Activated CD8-positive, alpha-beta T cell treated with anti-CD3 and anti-CD28 coated beads for 36 hours (primary cell): ENCODE results near the gene MT1M. TPM values are rescaled to one million over a fixed set of nuclear protein-coding genes. Genes with fewer than 3 reads are reported as not detected.

Source experiments
- ATAC-seq: fragments of 200-7000 bp; cut with Tn5 transposase; one replicate; pipeline ENCODE4 v1.10.0; 2021; ENCODE audit warnings: mild to moderate bottlenecking, moderate library complexity
- CTCF ChIA-PET: fragments of 350-600 bp; sonication (Branson Sonifier 250); formaldehyde crosslinking; loops from one replicate; lab custom pipeline; 2021; ENCODE audit warnings: antibody characterized with exemption; lab: Charles Lee
- POLR2A ChIA-PET: fragments of 350-600 bp; sonication (Branson Sonifier 250); formaldehyde crosslinking; loops from one replicate; lab custom pipeline; 2021; ENCODE audit warnings: antibody characterized with exemption; lab: Charles Lee
- DNase-seq: peaks from one replicate; pipeline ENCODE4 v3.0.0-alpha.2; 2020
- H3K27ac Mint-ChIP-seq: one replicate; pipeline ENCODE4 v1.8.0; 2021; ENCODE audit warnings: mild to moderate bottlenecking, mixed read lengths
- H3K27me3 Mint-ChIP-seq: one replicate; pipeline ENCODE4 v1.8.0; 2021; ENCODE audit warnings: mixed read lengths
- H3K36me3 Mint-ChIP-seq: one replicate; pipeline ENCODE4 v1.8.0; 2021; ENCODE audit warnings: low read depth, mixed read lengths
- H3K4me1 Mint-ChIP-seq: one replicate; pipeline ENCODE4 v1.8.0; 2021; ENCODE audit warnings: low read depth, mixed read lengths
- H3K4me3 Mint-ChIP-seq: one replicate; pipeline ENCODE4 v1.8.0; 2021; ENCODE audit warnings: mild to moderate bottlenecking, moderate library complexity, mixed read lengths
- H3K9me3 Mint-ChIP-seq: one replicate; pipeline ENCODE4 v1.8.0; 2021; ENCODE audit warnings: mixed read lengths
- intact Hi-C: fragments of 100-400 bp; cut with micrococcal nuclease; formaldehyde crosslinking; loops from one replicate; pipeline ENCODE4 v1.10.0; 2022
- total RNA-seq, 2 experiments: library from RNA; stranded (reverse); gene quantifications; one replicate each; pipeline ENCODE4 v1.2.3, GENCODE V29; 2021
- TF ChIP-seq, protein P1 (sequence below): fragments of 200-600 bp; IDR thresholded peaks from one replicate; pipeline ENCODE4 v1.8.0; 2022; ENCODE audit warnings: antibody characterized with exemption, mild to moderate bottlenecking

Gene MT1M
- total RNA-seq, 2 experiments from 2014 or later: not detected

DNA sequence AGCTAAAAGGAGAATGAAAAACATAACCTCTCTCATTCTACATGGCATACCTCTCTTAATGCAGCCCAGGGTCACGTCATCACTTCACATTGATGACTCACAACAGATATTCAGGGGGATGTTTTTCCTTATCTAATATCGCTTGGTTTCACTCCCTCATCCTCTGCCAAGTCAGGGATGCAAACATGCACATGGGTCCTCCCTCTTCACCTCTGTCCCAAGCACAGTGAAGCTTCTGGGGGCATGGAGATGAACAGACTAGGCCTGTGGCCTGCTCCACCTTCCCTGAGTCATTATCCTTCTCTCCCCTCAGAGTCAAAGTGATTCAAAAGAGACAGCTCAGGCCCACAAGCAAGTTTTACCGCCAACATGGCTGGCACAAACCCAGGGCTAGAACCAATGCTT lies 26.4 kb upstream of the MT1M start:
- H3K27ac Mint-ChIP-seq: peak overlapping the region; percentile 13
- peaks cover 2% of the 10 kb centered on the region for H3K36me3 Mint-ChIP-seq
- TF ChIP-seq, protein P1, sequence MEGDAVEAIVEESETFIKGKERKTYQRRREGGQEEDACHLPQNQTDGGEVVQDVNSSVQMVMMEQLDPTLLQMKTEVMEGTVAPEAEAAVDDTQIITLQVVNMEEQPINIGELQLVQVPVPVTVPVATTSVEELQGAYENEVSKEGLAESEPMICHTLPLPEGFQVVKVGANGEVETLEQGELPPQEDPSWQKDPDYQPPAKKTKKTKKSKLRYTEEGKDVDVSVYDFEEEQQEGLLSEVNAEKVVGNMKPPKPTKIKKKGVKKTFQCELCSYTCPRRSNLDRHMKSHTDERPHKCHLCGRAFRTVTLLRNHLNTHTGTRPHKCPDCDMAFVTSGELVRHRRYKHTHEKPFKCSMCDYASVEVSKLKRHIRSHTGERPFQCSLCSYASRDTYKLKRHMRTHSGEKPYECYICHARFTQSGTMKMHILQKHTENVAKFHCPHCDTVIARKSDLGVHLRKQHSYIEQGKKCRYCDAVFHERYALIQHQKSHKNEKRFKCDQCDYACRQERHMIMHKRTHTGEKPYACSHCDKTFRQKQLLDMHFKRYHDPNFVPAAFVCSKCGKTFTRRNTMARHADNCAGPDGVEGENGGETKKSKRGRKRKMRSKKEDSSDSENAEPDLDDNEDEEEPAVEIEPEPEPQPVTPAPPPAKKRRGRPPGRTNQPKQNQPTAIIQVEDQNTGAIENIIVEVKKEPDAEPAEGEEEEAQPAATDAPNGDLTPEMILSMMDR: no peak
- ATAC-seq (no peak), DNase-seq (peak; percentile 42)
- ChIA-PET CTCF (interaction anchor here (1.0 to 6.3 kb wide), 6 partner anchors 18 to 95 kb away, joined by 3 to 47 read pairs (median 4); no protein-coding TSS in a partner anchor), POLR2A (interaction anchor here (0.7 to 1.4 kb wide), 3 partner anchors 9 to 78 kb away, joined by 3 to 4 read pairs (median 3); no protein-coding TSS in a partner anchor)
- H3K9me3 Mint-ChIP-seq: no peaks in the 10 kb centered on the region
- intact Hi-C loops: no loop called here
- peaks cover 41% of the 10 kb centered on the region for H3K4me1 Mint-ChIP-seq
- H3K4me3 Mint-ChIP-seq: no peak overlapping the region
- peaks cover under 1% of the 10 kb centered on the region for H3K27me3 Mint-ChIP-seq

- Mint-ChIP-seq H3K4me3 (no peak overlapping the region), H3K36me3 (peaks cover 2% of the 10 kb centered on the region), H3K9me3 (no peaks in the 10 kb centered on the region), H3K4me1 (peaks cover 46% of the 10 kb centered on the region), H3K27ac (peak overlapping the region; percentile 88), H3K27me3 (no peaks in the 10 kb centered on the region)
- intact Hi-C loops: no loop called here
- POLR2A ChIA-PET: interaction anchor here (0.7 to 1.9 kb wide), 6 partner anchors 8 to 78 kb away, joined by 3 to 10 read pairs (median 3); partner anchors contain the start of genes MT1H and MT1X
- ATAC-seq (no peak), DNase-seq (no peak)
- CTCF ChIA-PET: interaction anchor here (0.9 to 6.3 kb wide), 6 partner anchors 17 to 96 kb away, joined by 3 to 47 read pairs (median 4); no protein-coding TSS in a partner anchor
- TF ChIP-seq, protein P1: no peak
These were observed 25.9 kb upstream of the MT1M start for GRCh38 chr16:56606476-56607108.

DNA sequence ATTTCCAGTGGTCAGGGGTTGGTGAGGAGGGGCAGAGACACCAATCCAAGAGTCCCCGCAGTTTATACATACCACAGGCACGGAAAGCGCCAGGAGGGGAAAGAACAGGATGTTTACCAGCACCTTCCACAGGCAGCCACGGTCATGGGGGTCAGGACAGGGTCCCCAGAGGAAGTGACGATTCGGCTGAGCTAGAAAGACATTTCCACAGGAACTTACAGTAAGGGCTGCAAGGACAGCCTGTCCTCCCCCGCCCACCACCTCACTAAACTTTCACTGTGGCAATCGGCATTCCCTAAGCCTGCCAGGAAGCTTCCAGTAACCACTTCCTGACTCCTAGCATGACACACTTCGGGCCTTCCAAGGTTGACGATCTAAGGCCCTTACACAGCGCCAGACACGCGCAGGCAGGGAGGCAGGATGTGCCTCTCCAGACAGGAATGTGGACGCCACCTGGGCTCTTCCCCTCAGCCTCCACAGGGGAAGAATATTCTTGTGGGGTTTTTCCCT lies 25.3 kb upstream of the MT1M start:
- TF ChIP-seq, protein P1: no peak
- Mint-ChIP-seq H3K4me1 (peaks cover 49% of the 10 kb centered on the region), H3K36me3 (peaks cover 2% of the 10 kb centered on the region), H3K27me3 (no peaks in the 10 kb centered on the region), H3K27ac (peak overlapping the region; percentile 88), H3K4me3 (no peak overlapping the region), H3K9me3 (no peaks in the 10 kb centered on the region)
- intact Hi-C loops: no loop called here
- ChIA-PET CTCF (interaction anchor here (0.9 to 5.5 kb wide), 3 partner anchors 17 to 95 kb away, joined by 3 to 32 read pairs (median 4); no protein-coding TSS in a partner anchor), POLR2A (interaction anchor here (0.8 to 1.9 kb wide), 4 partner anchors 10 to 76 kb away, joined by 3 to 10 read pairs (median 4); partner anchors contain the start of genes MT1H and MT1X)
- DNase-seq: peak; percentile 51
- ATAC-seq: no peak

DNA sequence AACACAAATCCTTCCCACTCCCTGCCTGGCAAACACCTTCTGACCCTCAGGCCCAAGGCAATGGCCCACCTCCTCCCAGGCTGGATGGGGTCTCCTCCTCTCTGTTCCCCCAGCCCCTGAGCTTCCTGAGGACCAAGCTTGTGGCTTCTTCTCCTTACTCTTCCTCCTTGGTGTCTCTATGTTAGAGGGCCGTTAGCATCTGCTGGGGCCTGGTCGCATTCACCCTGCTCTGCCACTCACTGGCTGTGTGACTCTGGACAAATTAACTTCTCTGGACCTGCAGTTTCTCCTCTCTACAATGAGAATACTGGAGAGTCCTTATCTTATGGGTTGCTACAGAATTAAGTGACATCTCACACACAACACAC lies 24.8 kb upstream of the MT1M start:
- Mint-ChIP-seq H3K4me1 (peaks cover 53% of the 10 kb centered on the region), H3K27me3 (no peaks in the 10 kb centered on the region), H3K27ac (peak overlapping the region; percentile 88), H3K9me3 (no peaks in the 10 kb centered on the region), H3K4me3 (peak overlapping the region; percentile 64), H3K36me3 (peaks cover 2% of the 10 kb centered on the region)
- DNase-seq (no peak), ATAC-seq (no peak)
- TF ChIP-seq, protein P1: no peak
- intact Hi-C loops: no loop called here
- CTCF ChIA-PET: interaction anchor here (5.5 kb wide), 1 partner anchor 31 kb away, joined by 32 read pairs; no protein-coding TSS in a partner anchor
- POLR2A ChIA-PET: interaction anchor here (1.0 to 1.9 kb wide), 4 partner anchors 11 to 75 kb away, joined by 3 to 10 read pairs (median 4); partner anchors contain the start of gene MT1X
